IPS-11a (cell line): ENCODE data around the gene PCSK2.

Experiments
- H3K4me3 ChIP-seq: one replicate; pipeline ENCODE4 v1.5.1; 2013; ENCODE audit warnings: low read depth, low read length, control low read depth

Gene PCSK2

DNA sequence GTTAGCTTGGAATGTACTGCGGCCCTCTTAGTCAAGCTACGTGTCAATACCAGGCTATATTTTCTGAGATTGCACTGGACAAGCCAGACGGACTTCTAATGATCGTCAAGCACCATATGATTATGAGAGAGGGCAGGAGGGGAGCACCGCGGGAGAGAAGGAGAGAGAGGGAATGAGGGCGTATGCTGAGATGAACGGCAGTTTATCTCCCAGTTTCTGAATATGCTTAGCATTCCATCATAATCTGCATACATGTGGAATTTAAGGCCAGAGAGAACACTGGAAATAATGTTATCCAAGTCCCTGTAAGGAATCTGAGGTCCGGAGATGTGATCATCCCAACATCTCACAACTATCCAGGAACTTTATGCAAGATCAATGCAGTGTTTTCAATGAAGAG is 244.1 kb downstream of the PCSK2 start:
- no peak overlapping the region for H3K4me3 ChIP-seq

DNA sequence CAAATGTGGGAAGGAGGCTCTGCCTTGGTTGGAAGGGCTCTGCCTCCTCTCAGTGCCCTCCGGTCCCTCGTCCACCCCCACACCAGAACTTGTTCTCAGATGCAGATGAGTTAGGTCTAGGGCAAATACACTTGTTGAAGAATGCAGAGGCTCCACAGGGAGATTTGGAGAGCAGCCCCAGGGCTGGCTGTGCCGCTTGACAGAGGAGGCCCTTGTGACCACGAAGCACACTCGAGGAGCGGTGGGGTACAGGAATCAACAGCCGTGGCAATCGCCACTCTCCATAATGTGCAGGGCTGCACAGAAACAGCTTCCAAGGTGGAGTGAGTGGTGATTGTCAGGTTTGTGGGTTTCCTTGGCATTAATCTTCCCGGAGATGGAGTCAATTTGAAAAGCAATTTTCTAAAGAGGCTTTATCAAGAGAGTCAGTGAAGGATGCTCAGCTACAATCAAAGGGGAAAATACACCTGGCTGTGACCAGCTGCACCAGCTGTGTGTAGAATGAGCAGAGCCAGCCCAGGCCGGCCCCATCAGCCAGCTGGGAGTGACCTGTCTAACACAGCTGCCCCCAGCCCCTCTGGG is 244.9 kb downstream of the PCSK2 start:
- no peak overlapping the region for H3K4me3 ChIP-seq

DNA sequence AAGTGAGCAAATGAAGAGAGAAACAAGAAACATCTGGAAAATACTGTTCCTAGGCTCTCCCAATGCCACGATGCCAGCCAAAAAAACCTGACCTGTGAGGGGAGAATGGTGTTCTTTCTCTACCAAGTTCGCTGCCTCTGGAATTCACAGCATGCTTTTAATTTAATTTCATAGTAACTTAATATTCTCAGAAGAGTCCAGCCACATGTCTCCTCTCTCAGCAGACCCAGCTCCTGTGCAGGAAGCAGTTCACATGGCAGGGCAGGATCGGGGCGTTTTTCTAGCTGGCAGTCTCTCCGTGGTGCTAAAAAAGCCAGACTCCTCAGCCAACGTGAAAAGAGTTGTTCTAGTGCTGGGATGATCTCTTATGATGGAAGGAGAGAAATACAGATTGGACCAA is 246.8 kb downstream of the PCSK2 start:
- no peak overlapping the region for H3K4me3 ChIP-seq

DNA sequence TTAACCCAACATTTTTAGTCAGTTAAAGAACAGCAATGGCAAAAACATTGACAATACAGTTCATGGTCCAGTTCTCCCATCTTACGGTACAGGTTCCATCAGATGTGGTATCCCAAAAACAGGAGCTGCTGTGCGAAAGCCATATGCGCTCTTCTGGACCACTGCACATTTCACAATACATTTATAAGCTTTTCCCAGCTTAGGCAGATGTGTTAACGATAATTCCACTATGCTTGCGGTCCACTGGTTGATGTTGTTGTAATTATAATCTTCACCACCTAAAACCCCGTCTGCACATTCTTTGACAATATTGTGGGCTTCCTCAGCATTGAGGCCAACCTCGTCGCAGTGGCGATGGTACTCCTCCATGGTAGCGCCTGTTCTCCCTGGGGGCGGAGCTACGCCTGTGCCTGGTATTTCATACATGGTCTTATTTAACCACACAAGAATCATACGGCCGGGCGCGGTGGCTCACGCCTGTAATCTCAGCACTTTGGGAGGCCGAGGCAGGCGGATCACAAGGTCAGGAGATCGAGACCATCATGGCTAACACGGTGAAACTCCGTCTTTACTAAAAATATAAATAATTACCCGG is 252.3 kb downstream of the PCSK2 start:
- no peak overlapping the region for H3K4me3 ChIP-seq

DNA sequence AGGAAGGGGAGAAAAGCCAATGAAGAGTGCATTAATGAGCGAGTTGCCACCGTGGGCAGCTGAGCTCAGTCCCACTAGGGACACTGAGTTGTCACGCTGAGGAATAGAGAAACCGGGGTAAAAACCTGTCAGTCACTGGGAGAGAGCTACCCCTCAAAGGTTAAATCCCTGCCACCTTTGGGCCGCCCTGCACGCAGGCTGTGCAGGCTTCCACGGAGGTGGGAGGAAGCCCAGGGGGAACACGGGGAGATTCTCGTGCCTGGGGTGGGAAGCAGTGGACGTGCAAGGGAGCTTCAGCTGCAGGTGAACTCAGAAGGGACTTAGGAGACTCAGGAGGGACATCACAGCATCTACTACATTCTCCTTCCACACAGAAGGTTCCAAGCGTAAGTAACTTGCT is 253.9 kb downstream of the PCSK2 start:
- H3K4me3 ChIP-seq, result no peak overlapping the region

DNA sequence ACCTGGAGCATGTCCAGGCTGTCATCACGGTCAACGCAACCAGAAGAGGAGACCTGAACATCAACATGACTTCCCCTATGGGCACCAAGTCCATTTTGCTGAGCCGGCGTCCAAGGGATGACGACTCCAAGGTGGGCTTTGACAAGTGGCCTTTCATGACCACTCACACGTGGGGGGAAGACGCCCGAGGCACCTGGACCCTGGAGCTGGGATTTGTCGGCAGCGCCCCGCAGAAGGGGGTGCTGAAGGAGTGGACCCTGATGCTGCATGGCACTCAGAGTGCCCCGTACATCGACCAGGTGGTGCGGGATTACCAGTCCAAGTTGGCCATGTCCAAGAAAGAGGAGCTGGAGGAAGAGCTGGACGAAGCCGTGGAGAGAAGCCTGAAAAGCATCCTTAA is 254.8 kb downstream of the PCSK2 start:
- no peak overlapping the region for H3K4me3 ChIP-seq

DNA sequence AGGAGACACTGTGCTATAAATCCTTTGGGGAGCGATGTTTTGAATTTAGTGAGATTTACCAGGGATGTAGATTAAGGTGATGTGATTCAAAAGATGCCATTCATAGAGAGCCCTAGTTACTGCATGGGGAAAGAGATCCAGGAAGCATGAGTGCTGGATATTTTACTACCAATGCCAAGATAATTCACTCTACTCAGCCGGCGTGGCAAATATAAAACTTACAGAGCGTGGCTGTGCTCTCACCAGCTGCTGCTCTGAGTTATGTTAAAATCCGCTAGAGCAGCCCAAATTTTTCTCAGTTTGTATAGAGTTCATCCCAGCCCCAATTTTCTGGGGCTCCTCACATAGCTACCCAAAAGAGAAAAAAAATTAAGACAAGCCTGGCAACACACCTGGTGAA is 255.7 kb downstream of the PCSK2 start:
- H3K4me3 ChIP-seq, result no peak overlapping the region

DNA sequence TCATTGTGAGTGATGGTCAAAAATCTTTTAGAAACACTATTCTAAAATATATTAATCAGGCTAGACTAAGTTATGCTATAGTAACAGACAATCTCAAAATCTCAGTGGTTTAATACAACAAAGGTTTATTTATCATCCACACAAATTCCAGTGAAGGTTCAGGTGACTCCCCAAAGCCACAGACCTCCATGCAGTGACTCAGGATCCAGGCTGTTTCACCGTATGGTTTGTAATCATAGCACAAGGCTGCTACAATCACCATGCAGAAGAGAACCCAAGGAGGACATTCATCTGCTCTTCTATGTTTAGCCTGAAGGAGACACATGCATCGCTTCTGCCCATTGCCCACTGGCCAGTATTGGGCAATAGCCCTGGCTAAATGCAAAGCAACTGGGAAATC is 258.2 kb downstream of the PCSK2 start:
- no peak overlapping the region for H3K4me3 ChIP-seq

DNA sequence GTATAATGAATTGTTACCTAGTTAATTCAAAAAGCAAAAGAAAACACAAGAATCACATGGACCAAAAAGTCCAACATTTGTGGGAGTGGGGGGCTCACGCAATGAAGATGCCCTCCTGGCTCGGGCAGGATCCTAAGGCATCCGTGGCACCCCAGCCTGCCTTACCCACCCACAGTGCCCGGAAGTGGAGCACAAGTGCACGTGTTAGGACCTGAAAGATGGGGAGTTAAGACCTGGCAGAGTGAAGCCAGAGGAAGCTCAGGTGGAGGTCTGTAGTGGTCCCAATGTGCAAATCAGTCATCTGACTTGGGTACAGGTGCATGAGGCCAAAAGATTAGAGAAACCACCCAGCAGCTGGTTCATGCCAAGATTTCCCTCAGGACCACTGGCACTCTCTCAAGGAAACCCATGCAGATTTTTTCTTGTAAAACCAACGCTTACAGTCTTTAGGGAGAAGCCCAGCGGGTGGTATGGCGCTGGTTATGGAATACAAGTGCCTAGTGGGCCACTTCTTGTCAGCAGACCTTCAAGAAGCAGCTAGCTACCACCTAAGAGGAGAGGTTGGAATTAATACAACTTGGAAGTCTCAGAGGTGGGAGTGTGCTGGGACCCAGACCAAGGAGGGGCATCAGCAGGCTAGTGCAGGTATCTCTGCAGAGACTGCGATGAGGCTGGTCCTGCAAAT is 262.2 kb downstream of the PCSK2 start:
- no peak overlapping the region for H3K4me3 ChIP-seq

DNA sequence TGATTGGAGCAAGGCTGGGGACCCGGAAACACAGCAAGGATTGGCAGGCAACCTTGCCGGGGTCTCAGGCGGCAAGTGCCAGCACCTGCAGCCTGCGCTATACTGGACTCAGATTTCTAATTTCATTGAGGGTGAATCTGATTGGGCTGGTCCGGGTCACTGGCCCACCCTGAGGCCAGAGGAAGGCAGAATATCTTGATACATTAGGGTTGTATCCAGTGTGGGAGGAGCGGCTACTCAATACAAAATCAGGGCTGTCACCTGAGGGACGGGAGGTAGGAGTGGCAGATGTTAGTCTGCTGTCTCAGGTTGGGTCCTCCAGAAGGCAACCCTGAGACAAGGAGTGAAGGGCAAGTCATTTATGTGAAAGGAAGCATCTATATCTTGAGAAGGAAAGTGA is 263.7 kb downstream of the PCSK2 start:
- no peak overlapping the region for H3K4me3 ChIP-seq

DNA sequence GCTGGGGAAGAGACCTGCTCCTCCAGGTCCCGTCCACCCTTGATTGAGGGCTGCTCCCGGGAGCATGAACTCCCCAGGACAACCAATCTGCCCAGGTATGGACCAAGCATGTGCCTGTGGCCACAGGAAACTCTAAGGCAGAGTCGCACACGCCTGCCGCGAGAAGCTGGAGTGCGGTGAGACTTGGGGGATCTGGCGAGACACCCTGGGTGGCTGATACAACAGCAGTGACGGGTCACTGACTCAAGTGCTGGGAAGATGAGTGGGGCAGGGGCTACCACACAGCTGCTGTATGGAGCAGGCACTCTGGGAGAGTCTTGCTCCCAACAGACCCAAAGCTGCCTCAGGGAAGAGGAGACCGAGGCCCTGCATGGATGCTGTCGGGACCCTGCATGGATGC is 264.2 kb downstream of the PCSK2 start:
- no peak overlapping the region for H3K4me3 ChIP-seq

DNA sequence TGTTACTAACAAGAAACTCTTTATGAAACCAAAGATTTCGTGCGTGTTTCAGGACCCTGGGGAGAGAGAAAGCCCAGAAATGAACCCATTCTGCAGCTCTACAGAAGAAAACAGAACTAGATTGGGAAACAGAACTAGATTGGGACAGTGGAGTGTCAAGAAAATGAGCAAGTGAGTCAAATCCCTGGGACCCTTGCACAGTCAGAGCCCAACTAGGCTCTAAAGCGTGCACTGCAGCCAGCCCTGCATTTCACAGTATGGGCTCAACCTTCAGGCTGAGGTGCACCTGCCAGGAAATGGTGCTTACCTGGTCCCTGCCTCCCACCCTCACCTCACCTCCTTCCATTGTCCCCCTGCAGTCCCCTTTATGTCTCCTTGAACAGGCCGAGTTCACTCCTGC is 264.6 kb downstream of the PCSK2 start:
- H3K4me3 ChIP-seq, result no peak overlapping the region

DNA sequence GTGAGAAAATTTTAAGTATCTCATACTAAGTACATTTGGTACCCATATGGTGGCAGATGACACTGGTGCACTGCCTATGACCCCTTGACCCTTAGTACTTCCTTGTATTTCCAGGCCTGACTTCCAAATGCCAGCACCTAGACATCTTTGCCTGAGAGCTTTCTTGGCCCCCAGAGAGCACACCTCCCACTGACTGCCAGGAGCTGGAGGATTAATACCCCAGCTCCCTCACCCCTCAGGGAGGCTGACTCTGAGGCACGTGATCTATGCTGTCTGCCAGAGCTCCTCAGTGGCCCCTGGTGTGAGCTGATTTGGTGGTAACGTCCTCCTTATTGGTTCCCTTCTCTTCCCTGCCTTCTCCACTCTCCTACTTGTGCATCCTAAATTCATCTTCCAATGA is 266.3 kb downstream of the PCSK2 start:
- H3K4me3 ChIP-seq, result no peak overlapping the region

DNA sequence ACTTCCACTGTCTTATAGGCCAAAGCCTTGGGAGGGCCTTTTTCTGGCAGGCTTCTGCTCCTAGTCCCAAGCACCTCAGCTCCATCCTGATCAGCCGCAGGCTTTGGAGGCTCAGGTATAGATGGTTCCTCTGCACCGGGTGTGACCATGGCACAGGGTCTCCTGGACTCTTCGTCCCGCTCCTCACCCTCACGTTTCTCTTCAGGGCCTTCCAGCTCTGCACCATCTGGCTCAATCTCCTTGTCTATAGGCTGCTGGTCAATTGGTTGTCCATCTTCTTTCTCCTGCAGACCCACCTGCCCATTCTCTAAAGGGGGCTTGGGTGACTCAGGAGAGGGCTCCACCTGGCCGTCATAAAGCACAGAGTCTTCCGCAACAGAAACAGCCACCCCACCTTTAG is 267.4 kb downstream of the PCSK2 start:
- no peak overlapping the region for H3K4me3 ChIP-seq

DNA sequence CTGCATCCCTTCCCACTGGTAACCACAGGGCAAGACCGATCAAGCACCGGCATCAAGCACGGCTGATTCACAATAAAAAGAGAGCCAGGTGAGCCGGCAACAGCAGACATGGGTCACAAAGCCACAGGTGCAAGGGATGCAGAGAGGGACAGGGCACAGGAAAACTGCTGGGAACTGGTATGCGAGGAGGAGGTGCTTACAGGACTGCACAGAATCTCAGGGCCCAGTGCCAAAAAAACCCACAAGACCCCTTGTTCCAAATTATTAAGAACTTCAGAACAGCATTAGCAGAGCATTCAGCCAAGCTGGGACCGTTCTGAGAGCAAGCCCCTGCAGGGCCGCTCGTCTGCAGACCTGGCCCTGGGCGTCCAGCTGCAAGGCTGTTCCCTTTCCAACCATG is 269.0 kb downstream of the PCSK2 start:
- no peak overlapping the region for H3K4me3 ChIP-seq

DNA sequence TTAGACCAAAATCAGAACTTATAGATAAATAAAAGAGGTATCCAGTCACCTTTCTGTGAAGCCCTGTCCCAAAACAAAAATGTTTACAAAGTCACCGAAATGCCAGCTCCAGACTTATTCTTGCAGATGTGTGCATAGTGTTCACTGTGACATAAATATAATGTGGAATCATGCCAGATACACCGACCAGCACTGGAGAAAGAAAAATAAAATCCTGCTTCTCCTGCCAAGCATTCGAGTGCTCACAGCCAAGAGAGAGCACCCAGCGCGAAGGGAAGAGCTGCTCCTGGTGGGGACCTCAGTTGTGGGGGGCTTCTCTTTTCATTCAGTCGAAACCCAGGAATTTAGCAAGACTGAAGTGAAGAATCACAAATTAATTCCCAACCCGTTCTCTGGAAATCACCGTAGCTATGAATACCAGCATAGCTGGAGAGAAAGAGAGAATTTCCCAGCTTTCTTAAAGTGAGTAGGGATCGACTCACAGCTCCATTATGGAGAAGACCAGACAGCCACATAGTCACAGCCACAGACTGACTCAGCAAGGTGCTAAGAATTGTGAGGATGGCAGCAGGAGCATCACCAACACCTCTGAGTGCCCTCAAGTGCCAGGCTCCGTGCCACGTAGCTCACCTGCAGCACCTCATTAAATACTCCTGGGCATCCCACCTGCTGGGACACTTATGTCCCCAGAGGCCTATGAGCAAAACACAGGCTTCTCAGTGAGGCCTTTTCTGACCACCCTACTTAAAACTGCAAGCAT is 271.2 kb downstream of the PCSK2 start:
- no peak overlapping the region for H3K4me3 ChIP-seq

DNA sequence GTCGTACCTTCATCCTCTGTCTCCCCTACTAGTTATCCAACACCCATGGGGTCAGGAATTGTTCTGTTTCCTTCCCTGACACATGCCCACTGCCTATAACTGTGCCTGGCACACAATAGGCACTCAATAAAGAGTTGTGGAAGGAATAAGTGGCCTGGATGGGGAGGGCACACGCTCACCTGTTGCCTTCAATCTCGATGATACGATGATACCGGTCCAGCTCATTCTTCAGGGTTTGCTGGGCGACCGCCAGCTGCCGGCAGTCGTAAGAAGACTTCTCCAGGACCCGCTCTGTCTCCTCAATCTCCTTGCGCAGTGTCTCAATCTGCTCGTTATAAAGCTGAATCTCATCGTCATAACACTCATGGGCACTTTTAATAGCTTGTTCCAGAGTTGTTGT is 271.8 kb downstream of the PCSK2 start:
- no peak overlapping the region for H3K4me3 ChIP-seq

DNA sequence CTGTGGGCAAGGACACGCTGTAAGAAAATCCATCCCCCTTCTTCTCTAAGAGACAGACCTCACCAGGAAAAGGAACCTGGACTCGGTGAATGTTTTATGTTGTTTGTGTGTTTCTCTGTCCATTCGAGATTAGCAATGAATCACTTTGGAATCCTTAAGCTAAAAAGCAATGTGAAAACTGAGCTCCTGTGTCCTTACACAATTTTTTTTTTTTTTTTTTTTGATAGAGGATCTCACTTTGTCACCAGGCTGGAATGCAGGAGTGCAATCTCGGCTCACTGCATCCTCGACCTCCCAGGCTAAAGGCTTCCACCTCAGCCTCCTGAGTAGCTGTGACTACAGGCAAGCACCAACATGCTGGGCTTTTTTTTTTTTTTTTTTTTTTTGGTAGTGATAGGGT is 272.2 kb downstream of the PCSK2 start:
- no peak overlapping the region for H3K4me3 ChIP-seq

DNA sequence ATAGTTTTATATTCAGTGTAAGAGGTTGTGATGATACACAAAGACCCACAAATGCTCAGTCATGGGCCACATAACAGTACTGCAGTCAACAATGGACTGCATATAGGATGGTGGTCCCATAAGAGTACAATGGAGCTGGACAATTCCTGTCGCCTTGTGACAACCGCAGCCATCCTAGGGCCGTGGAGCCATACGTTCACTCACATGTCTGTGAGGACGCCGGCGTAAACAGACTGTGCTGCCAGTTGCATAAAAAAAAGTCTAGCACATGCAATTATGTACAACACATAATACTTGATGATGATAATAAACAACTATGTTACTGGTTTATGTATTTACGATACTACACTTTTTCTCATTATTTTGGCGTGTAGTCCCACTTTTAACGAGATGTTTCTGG is 273.4 kb downstream of the PCSK2 start:
- H3K4me3 ChIP-seq, result no peak overlapping the region

DNA sequence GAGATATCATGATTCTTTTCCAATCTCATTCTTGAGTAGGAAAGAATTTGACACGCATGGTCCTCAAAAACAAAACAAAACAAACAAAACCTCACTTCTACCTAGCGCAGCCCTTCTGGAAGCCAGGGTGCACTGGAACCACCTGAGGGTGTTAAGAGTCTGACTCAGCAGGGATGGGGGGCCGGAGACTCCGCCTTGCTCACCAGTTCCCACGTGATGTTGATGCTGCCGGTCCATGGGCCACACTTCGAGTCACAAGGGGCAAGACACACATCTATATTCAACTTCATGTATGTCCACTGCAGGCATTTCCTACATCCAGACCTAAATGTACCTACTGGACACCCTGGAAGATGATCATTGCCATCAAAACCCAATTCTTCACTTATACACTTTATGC is 274.0 kb downstream of the PCSK2 start:
- no peak overlapping the region for H3K4me3 ChIP-seq

DNA sequence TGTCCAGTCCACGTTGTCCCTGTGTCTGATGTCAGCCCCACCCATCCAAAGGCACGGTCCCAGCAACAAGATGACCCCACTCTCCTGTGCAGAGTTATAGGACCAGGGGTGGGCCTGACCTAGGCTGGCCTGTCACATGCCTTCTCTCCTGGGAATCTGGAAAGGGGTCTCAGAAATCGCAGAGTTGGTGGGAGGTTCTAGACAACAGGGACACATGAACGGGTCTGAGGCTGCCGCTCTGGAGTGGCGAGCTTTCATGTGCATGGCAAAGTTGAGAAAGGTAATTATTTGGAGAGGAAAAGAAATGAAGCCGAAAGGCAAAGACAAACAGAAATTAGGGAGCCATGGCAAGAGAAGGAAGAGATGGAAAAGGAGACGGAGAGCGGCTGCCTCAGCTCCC is 274.9 kb downstream of the PCSK2 start:
- H3K4me3 ChIP-seq, result no peak overlapping the region

DNA sequence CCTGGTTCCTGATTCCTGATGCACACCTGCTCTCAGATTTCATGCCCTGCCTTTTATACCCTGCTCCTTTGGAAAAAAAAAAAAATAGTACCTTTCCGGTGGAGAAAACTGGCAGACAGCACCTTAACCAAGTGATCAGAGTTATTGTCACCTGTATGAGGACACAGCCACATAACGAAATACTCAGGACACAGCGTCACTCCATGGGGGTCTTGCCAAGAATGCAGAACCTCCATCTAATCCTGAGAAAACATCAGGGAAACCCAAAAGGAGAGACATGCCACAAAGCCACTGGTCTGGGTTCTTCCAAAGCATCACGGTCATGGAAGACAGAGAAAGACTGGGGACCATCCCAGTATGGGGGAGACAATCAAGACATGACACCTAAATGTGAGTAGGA is 275.3 kb downstream of the PCSK2 start:
- no peak overlapping the region for H3K4me3 ChIP-seq
